ENCODE results near the gene KCNK4. TPM values are rescaled to one million over a fixed set of nuclear protein-coding genes. Genes with fewer than 3 reads are reported as not detected.
"Not testable (repeated sequence)": the region's sequence is repeated elsewhere in the genome, so short reads cannot be mapped to it uniquely, and the experiment has no call there.

KCNK4 gene
- polyA plus RNA-seq, 4 donors: 0.16 TPM; not detected in 3

DNA sequence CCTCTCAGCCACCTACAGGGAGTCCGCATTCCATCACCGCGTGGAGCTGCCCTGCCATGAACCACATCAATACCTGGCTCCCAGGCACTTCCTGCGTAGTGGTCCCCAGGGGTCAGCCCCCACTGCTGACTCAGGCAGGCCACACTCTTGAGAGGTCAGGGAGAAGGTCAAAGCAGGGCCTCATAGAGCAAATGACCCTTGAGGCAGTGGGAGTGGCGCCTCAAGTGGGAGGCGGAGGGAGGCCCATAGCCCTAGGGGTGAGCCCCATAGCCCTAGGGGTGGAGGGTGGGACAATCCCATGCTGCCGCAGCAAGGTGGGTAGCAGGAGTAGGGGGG lies 31.8 kb downstream of the KCNK4 start:
- no peak for DNase-seq (ENCODE audit: low read depth in 4 of 4, low spot score in 3 of 4)

- DNase-seq (ENCODE audit: low read depth in 4 of 4, low spot score in 3 of 4): no peak
Observed at GRCh38 chr11:64323373-64323772, 32.3 kb downstream of the KCNK4 start.

DNA sequence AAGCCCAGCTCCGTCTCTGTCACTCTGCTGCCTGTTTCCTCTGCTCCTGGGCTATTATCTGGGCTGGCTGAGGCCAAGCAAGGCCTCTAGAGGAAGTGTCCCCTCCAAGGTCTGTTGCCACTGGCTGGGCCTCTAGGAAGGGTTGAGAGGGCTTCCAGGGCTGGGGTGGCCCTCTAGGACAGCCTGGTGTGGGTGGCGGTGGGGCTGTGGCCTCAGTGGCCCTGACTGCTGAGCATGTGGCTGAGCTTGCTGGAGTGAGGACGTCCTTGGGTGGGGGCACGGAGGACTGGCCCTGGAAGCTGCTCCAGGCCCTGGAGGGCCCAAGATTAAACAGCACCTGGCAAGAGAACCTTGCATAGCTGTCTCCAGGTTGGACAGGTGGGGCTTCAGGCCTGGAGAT lies 32.9 kb downstream of the KCNK4 start:
- not testable (repeated sequence) for DNase-seq (ENCODE audit: low read depth in 4 of 4, low spot score in 3 of 4)

GRCh38 chr11:64324692-64325469 lies 33.8 kb downstream of the KCNK4 start:
- no peak for DNase-seq (ENCODE audit: low read depth in 4 of 4, low spot score in 3 of 4)

- DNase-seq (ENCODE audit: low read depth in 4 of 4, low spot score in 3 of 4): no peak
Observed at GRCh38 chr11:64327375-64327774, 36.3 kb downstream of the KCNK4 start.

GRCh38 chr11:64327993-64328392 lies 36.9 kb downstream of the KCNK4 start:
- no peak for DNase-seq (ENCODE audit: low read depth in 4 of 4, low spot score in 3 of 4)

DNA sequence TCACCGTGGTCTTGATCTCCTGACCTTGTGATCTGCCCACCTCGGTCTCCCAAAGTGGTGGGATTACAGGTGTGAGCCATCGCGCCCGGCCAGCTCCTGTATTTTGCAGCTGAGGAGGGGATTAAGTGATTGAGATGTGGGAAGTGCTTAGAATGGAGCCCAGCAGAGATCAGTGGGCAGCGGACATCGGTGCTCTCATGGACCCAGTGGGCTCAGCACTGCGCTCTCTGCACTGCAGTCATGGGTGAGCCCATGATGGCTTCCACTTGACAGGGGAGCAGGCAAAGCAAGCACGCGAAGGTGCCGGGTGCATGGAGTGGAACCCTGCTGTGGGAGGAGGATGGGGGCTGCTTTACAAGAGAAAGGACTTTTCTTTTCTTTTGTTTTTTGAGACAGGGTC lies 39.8 kb downstream of the KCNK4 start:
- DNase-seq (ENCODE audit: low read depth in 4 of 4, low spot score in 3 of 4): no peak

DNA sequence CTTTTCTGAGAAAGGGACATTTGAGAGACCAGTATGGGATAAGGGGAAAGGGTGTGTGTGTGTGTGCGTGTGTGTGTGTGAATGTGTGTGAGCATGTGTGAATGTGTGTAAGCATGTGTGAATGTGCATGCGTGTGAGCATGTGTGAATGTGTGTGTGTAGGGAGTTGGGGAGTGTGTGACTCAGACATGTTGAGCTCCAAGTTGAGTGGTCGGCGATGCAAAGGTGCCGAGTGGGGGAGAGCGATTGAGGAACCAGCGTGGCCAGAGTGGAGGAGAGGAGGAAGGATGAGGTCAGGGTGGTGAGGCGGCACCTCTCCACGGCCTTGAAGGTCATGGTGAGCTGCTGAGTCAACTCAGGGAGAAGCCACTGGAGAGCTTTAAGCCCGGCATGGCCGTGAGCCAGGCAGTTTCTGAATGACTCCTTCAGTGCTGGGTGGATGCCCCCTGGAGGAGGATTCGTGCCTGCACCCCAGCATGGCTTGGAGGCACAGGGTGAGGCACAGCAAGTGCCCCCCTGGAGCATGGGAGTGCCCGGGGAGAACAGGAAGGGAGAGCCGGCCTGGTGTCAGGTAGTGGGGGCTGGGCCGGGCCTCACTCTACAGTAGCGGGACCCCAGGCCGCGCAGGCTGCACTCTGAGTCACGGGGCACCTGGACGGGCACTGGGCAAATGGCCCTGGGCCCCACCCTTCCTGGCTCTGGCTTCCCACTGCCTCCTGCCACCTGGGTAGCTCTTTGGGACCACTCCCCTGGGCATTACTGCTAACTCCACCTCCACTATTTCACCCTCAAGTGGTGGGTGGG lies 40.7 kb downstream of the KCNK4 start:
- no peak for DNase-seq (ENCODE audit: low read depth in 4 of 4, low spot score in 3 of 4)

GRCh38 chr11:64333556-64333955 lies 42.5 kb downstream of the KCNK4 start:
- DNase-seq (ENCODE audit: low read depth in 4 of 4, low spot score in 3 of 4): no peak

- no peak for DNase-seq (ENCODE audit: low read depth in 4 of 4, low spot score in 3 of 4)
Observed at GRCh38 chr11:64334764-64335735, 43.9 kb downstream of the KCNK4 start.

GRCh38 chr11:64337538-64338249 lies 46.6 kb downstream of the KCNK4 start:
- DNase-seq (ENCODE audit: low read depth in 4 of 4, low spot score in 3 of 4): no peak

DNA sequence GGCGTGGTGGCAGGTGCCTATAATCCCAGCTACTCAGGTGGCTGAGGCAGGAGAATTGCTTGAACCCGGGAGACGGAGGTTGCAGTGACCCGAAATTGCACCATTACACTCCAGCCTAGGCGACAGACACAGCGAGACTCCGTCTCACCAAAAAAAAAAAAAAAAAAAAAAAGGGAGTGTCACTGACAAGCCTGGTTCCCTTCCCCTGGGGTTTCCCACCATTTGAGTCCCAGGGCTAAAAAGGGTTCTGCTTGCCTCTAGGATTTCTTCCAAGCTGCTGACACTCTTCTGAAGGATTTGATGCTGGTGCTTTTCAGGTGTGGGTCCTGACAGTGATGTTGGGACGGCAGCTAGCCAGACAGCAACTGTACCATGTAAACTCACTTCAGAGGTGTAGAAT lies 47.6 kb downstream of the KCNK4 start:
- DNase-seq (ENCODE audit: low read depth in 4 of 4, low spot score in 3 of 4): no peak

- no peak for DNase-seq (ENCODE audit: low read depth in 4 of 4, low spot score in 3 of 4)
Observed at GRCh38 chr11:64339286-64339685, 48.2 kb downstream of the KCNK4 start.

DNA sequence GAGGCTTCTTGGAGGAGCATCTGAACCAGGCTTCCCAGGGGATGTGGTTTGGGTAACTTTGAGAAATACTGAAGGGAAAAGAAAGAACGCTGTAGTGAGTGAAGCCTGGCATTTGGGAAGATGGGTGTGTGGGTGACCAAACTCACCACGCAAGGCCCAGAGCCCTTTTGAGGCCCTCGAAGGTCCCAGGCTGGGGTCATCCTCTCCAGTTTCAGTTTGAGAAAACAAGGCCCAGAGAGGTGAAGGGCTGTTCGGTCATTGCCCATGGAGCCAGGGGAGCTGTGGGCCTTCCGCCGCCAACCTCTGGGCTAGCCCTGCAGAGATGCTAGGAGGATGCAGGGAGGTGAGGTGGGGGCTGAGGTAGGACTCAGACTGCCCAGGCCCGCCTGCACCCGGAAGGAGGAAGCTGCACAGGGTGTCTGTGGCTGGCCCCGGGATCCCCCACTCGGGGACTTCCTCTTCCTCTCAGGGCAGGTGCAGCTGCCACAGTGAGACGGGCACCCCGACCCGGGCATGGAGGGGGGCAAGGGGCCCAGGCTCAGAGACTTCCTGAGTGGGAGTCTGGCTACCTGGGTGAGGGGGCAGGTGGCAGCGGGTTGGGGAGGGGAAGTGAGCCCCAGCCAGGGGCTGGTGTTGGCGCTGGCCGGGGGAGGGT lies 48.8 kb downstream of the KCNK4 start, which contains the start of gene CCDC88B:
Gene CCDC88B (plus strand): TSS at position 451 of the 655 bp plus-strand sequence. CDS start 63 bp downstream, at position 514.
- DNase-seq (ENCODE audit: low read depth in 4 of 4, low spot score in 3 of 4): no peak

GRCh38 chr11:64340671-64341335 lies 49.7 kb downstream of the KCNK4 start:
- no peak for DNase-seq (ENCODE audit: low read depth in 4 of 4, low spot score in 3 of 4)

DNA sequence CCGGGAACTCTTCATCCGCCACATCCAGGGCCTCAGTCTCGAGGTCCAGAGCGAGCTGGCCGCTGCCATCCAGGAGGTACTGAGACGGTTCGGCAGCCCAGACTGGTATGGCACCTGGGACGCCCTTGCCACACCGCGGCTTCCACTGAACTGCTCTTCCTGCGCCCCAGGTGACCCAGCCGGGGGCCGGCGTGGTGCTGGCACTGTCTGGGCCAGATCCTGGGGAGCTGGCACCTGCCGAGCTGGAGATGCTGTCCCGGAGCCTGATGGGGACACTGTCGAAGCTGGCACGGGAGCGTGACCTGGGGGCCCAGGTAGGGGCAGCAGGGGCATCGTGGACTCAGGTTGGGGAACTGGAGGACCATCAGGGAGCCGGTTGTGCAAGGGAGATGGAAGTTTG lies 50.3 kb downstream of the KCNK4 start:
- no peak for DNase-seq (ENCODE audit: low read depth in 4 of 4, low spot score in 3 of 4)

- peak in 1 of 4 donors; percentile 55 for DNase-seq (ENCODE audit: low read depth in 4 of 4, low spot score in 3 of 4)
Observed at GRCh38 chr11:64341851-64342791, 51.0 kb downstream of the KCNK4 start.

All from left renal pelvis (tissue), 4 donors.